GM18502 (cell line): ENCODE measurements around the gene SPOCK2.
"Not testable (repeated sequence)": the region's sequence is repeated elsewhere in the genome, so short reads cannot be mapped to it uniquely, and the experiment has no call there.

Experiments used
- ATAC-seq: cut with Tn5 transposase; IDR thresholded peaks from one replicate; pipeline ENCODE4 v1.9.1; 2021; ENCODE audit warnings: mild to moderate bottlenecking; ENCODE audit not compliant: unreplicated experiment, poor library complexity

Gene SPOCK2

DNA sequence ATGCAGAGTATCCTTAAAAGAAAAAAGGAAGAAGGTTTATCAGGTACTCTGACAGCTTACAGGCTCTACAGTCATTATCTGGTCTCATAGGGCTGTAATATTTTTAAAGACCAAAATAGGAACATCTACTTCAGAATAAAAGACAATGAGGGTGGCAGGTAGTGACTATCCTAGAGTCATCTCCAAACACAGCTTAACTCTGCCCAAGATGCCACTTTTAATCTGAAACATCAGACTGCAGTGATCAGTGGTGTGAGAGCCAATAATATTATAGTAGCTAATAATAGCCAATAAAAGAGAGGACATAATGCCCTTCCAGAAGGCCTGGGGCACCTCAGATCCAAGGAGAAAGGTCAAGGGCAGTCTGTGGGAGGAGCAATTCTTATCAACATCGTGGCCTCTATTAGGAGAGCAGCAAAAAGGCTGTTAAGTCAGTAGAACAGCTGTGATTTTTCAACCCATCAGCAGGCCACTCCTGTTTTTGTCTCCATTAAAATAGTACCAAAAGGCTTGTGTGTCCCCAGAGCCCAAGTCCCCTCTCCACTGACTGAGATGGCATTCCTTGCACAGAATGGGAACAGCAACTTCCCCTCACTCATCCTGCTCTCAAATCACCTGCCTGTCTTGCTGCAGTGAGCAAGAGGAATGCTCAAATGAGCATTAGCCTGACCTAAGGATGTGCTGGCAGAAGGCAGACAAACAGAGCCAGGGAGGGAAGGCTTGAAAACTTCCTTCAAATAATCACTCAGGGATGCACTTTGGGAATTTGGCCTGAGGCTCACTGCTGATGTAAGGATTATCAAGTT lies 20.7 kb upstream of the SPOCK2 start:
- ATAC-seq: no peak

DNA sequence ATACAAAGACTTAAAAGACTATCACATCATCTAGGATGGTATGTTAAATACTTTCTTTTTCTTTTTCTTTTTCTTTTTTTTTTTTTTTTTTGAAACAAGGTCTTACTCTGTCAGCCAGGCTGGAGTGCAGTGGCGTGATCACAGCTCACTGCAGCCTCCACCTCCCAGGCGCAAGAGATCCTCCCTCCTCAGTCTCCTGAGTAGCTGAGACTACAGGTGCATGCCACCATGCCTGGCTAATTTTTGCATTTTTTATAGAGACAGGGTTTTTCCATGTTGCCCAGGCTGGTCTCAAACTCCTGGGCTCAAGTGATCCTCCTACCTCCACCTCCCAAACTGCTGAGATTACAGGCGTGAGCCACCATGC lies 19.6 kb upstream of the SPOCK2 start:
- ATAC-seq: not testable (repeated sequence)

DNA sequence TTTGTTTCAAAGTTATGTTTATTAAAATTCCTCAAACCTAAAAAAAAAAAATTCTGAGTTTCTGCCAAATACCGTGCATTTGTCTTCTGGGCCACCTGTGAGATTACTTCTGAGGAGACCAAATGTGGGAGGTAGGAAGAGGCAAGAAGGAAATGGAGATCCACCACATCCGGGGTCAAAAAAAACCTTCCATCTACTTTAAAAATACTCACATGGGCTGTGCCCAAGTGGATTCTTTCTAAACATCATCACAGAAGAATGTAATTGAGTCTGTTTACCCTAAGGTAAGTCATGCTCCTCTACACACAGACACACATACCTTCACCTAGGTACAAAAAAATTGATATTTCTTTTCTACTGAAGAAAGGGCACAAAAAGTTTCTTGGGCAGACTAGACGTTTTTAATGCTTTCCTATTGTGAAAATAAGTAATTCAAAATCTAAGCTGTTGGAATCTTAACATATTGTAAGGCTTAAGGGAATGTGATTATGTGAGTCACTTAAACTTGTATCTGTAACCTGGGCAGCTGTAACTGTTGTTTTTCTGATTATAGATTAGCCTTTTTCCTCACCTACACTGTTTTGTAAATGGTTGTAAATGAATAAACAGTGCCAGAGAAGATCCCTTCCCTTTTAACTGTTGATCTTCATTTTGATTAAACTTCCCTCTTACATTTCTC lies 19.1 kb upstream of the SPOCK2 start:
- ATAC-seq: no peak

DNA sequence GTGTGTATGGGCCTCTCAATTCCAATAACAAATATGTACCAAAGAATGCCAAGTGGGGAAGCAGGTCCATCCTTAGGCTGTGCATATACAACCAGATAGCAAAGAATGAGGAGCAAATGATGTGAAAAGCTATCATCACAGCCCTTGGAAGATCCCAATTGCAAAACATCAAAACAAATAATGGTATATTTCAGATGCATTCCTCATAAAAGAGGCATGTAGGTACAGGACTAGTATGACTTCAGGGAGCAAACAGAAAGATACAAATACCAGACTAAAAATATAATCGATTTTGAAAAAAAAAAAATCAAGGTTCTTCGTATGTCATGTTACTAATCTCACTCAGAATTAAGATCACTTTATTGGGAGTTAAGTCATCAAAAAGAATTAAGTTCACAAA lies 18.5 kb upstream of the SPOCK2 start:
- ATAC-seq: no peak

DNA sequence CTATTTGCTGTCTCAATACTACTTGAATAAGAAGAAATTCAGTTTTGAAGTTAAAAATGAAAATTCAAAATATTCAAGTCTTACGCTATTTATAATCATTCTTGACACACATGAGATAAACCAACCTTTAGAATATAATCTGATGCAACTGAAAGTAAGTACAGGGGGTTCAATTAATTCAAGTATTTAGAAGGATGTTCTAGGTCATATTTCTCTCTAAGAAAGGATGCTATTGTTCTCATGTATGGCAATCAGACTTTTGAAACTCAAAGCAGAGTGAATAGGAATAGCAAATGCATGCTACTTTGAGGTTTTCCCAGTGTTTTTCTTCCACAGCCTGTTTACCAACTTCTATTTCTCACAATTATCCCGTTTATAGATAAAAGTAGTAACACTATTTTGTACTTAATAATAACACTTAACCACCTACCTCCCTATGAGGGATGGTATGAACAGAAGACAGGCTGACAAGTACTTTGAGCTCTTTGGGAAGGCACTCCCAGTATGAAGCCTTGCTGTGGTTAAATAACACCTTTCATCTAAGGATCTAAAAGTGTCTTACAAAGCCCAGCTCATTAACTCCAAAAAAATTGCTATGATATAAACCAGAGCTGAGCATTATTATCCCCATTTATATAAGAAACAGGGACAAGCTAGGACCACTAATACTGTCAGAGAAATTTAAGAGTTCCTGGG lies 18.0 kb upstream of the SPOCK2 start:
- no peak for ATAC-seq

DNA sequence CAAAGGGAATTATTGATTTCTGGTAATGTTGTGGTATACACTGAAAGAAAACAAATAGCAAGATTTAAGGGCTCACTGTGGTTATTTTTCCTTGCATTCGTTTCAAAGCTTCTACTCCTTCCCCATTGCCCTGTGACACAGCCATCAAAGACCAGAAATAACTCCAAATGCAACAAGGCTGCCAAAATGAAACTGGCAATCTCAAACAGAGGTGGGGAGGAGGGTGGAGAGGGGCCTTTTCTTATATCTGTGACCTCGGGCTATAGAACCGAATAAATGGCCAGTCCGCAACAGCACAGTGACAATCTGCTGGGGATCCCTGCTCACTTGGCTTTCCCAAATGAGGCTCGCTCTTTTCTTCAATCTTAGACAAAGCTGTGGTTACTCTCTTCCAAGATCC lies 17.4 kb upstream of the SPOCK2 start:
- ATAC-seq: no peak

DNA sequence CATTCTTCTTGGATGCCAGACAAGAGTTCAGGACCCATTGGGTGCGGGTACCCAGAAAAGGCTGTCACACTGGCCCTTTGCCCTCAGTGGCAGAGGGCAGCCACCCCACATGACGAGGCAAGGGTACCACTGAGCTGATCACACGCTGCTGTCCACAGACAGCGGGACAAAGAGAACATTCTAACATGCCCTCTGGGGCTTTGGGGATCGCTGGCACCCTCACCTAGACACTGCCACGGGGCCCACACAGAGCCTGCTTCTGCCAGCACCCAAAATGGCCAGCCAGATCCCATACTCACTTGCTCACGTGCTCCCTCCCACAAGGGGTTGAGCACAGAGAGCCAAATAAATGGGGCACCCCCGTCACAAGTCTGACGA lies 16.7 kb upstream of the SPOCK2 start:
- no peak for ATAC-seq

DNA sequence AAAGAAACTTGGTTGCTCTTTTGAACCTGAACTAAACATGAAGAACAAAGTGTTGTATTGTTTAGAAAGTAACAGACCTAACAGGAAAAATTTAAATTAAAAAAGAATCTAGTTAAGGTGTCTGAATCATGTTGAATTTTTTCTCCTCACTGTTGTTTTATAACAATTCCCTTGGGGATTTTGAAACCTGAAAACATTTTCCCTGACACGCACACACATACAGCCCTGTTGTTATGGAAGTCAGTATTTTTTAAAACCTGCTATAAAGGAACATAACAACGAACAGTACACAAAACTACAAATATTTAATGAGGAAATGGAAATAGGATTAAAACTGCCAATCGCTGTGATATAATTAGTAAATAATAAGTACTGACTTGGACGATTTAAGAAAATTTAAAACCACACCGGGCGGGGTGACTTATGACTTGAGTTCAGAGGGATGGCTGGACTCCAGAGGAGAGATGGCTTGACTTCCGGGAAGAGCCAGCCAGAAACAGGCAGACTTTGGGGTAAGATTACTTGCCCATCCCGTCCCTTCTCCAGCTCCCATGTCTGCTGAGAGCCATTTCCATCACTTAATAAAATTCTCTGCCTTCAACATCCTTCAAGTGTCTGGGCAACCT lies 16.2 kb upstream of the SPOCK2 start:
- ATAC-seq: no peak

DNA sequence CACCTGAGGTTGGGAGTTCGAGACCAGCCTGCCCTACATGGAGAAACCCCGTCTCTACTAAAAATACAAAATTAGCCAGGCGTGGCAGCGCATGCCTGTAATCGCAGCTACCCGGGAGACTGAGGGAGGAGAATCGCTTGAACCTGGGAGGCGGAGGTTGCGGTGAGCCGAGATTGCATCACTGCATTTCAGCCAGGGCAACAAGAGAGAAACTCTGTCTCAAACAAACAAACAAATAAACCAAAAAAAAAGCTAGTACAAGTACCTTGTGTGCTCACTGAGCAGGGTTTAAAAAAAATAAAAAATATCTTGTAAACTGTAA lies 11.2 kb upstream of the SPOCK2 start:
- ATAC-seq: no peak

DNA sequence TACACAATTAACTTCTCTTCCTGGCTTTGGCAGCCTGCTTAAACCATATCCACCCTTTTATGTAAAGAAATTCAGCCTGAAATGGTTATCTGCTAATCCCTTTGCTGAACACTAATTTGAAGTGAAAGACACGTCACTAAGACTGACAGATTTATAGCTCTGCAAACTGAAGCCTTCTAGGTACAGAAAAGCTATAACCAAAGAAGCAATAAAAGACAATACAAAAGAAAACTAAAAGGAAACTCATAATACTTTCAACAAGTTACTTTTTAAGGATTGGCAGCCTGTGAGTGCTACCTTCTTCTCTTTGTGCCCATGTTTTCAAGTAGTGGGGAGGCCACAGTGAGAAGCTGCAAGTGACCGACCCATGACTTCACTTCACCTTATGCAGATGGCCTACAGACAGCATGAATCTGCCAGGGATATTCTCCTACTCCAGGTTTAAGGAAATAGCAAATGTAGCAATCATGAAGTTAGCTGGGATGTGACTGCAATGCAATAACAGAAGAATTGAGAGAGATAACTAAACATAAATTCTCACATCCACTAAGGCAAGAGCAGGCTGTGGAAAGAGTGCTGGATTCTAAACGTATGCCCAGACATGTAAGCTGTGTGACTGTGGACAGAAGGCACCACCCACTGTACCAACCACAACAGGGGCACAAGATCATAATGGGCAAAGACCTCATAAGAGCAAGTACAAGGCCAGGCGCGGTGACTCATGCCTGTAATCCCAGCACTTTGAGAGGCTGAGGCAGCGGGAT lies 10.7 kb upstream of the SPOCK2 start:
- no peak for ATAC-seq

DNA sequence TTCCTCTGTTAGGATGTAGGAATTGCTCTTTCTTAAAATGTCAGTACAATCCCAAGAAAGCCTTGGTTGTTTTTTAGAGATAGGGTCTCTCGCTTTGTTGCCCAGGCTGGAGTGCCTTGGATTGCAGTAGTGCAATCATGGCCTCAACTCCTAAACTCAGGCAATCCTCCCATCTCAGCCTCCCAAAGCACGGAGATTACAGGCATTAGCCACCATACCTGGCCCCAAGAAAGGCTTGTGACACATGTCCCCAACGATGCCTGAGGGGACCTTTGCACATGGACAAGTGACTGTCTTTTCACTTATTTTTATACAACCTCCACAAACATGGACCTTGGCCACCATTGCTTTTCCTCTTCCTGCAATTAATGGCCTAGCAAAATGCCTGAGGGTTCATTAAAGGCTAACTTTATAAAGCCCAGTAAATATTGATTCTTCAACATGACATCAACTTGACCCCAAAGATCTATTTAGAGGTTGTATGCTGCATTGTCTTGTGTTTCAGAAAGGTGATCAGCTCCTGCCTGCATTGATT lies 10.0 kb upstream of the SPOCK2 start:
- no peak for ATAC-seq

DNA sequence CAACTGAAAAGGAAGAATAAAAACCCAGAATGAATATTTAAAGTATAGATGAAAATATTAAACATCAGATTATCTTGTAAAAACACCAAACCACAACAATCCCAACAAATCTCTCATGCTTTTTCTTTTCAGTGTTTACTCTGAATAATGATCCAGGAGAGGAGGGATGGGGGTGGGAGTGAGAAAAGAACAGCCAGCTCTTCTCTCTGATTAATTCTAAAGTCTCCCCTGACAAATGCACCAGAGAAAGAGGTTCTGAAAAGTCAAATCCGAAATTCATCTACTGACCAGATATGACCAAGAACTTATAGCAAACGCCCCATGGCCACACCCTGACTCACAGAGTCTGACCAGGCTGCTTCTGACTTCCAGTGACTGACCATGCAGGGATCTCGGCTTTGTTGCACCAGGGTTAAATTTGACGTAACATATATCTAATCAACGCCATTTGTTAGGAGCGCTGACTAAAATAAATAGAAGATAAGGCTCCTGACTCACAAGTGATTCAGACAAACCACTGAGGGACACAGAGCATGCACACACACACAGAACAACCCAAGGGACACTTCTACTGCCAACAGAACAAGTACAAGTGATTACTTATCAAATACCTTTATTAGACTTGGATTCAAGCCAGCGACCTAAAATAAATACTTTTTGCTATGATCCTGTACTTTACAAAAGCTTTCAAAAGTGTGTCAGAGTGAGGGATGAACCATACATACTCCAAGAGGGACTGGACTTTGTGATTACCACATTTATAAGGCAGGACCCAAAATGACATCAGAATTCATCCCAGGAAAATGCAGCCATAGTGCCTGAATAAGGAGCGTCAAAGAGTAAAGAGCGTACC lies 9.3 kb upstream of the SPOCK2 start:
- ATAC-seq: no peak

DNA sequence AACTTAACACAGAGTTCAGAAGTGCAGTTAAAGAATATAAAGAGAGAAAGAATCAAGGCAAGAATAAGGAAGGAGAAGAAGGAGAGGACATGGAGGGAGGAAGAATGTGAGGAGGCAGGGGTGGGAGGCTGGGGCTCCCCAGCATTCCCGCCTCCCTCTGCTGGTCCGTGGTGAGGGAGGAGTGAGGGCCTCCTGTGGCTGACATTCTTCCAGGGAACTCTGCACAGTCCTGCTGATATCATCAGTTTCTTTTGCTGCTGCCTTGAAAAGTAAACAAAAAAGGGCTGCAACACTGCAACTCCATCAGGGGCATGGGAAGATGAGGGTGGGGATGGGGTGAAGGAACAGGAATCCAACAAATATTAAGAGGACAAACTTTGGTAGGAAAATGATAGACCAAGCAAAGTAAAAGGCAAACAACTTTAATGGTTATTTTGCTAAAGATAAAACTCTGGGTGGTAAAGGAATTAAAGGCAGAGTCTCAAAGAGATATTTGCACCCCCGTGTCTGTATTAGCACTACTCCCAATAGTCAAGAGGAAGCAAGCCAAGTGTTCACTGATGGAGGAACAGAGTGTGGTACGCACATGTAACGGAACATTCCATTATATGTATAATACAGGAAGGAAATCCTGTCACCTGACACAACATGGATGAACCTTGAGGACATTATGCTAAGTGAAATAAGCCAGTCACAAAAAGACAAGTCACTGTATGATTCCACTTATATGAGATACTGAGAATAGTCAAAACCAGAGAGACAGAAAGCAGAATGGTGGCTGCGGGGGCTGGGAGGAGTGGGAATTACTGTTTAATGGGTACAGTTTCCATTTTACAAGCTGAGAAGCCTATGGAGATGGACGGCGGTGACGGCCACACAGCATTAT lies 8.0 kb upstream of the SPOCK2 start:
- no peak for ATAC-seq

DNA sequence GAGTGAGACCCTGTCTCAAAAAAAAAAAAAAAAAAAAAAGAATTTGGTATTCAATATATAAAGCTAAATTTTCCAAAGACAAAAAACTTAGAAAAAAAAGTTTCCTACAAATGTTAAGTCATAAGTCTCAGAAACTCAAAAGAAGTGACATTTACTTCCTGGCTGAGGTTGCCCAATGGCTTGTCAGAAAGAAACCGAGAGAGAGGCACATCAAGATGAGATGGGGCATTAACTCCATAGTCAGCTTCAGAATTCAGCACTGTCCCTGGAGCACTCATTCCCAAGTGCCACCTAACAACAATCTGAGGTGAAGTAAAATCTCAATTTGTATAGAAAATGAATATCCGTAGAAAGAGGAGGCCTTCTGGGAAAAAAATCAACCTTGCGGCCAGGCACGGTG lies 6.8 kb upstream of the SPOCK2 start:
- ATAC-seq: no peak

DNA sequence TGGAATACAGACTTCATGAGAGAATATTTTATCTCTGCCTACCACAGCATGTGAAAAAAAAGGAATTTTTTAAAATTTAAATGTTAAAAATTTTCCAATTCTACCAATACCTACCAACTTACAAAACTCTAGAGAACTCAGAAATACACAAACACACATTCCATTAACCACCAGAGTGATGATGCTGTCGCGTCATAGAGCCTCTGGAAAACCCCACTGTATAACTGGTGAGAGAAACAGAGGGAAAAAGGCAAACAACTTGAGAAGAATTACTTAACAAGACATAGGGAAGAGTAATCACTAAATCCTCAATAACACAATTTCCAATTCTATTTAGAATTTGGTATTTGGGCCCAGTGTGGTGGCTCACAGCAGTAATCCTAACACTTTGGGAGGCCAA lies 6.2 kb upstream of the SPOCK2 start:
- ATAC-seq: no peak

DNA sequence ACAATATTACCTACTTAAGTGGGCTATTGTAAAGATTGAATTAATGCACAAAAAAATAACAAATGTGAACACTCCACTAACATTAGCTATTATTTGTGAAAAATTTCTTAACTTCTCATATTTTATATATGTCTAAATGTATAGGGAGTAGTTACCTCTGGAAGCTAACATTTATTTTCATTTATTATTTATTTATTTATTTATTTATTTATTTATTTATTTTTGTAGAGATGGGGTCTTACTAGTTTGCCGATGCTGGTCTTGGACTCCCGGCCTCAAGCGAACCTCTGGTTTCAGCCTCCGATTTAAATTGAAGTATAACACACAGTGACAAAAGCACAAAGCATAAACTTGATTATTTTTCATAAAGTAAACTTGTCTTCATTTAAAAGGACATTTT lies 5.1 kb upstream of the SPOCK2 start:
- ATAC-seq: no peak

DNA sequence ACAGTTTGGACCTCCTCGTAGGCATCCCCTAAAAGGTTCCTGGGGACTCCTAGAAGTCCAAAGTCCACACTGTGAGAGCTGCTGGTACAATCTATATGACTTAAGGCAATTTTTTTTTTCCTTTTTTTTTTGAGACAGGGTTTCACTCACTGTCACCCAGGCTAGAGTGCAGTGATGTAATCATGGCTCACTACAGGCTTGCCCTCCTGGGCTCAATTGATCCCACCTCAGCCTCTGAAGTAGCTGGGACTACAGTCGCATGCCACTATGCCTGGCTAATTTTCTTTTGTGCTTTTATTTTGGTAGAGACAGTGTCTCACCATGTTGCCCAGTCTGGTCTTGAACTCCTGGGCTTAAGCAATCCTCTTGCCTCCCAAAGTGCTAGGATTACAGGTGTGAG lies 4.6 kb upstream of the SPOCK2 start:
- ATAC-seq: no peak

DNA sequence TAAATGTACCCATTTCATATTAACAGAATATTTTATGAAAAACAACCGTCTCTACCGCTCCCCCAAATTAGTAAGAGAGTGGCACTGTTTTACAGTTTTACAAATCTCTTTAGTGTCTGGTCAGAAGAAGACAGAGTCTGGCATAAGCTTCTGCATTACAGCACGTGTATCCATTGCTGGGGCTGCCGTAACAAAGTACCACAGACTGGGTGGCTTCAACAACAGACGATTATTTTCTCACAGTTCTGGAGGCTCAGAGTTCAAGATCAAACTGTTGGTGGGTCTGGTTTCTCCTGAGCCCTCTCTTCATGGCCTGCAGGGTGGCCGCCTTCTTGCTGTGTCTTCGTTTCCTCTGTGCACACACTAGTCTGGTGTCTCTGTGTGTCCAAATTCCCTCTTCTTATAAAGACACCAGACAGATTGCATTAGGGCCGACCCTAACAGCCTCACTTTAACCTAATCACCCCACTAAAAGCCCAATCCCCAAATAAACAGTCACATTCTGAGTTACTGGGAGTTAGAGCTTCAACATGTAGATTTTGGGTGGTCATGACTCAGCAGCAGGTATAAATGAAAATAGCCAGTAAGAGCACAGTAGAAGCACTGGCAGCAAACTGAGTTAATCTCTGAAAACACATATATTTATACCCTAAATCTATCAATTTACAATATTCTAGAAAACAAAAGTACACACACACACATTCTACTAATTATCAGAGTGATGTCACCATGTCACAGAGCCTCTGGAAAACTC lies 4.0 kb upstream of the SPOCK2 start:
- no peak for ATAC-seq
